Transverse colon (tissue), 4 donors: Measurements from ENCODE around the gene IST1. TPM values are rescaled to one million over a fixed set of nuclear protein-coding genes. Genes with fewer than 3 reads are reported as not detected.
A peak's percentile ranks its signal among the peaks of the same experiment; 100 is the strongest.

Experiments
- DNase-seq: peaks from one replicate; pipeline ENCODE4 v3.0.0-alpha.2; 2019
- H3K27ac ChIP-seq, 4 donors: fragments of 200-600 bp; sonication (generic); 2 replicates each; pipeline ENCODE4 v1.5.1; 2016 to 2018; ENCODE audit warnings: inconsistent platforms in 4 of 4
- H3K27me3 ChIP-seq: fragments of 200-600 bp; sonication (generic); 2 replicates; pipeline ENCODE4 v1.5.1; 2017; ENCODE audit warnings: inconsistent platforms
- H3K36me3 ChIP-seq, 4 donors: fragments of 200-600 bp; sonication (generic); 2 replicates each; pipeline ENCODE4 v1.5.1; 2017 to 2019; ENCODE audit warnings: inconsistent platforms in 4 of 4
- H3K4me1 ChIP-seq, 4 donors: fragments of 200-600 bp; sonication (generic); 2 replicates each; pipeline ENCODE4 v1.5.1; 2017 to 2020; ENCODE audit warnings: inconsistent platforms in 4 of 4
- H3K4me3 ChIP-seq, 4 donors: fragments of 200-600 bp; sonication (generic); 1 replicate in 1 of 4; 2 replicates in 3 of 4; pipeline versions ENCODE4 v1.5.1 to v1.6.1; 2017 to 2019; ENCODE audit warnings: inconsistent platforms in 4 of 4
- H3K9me3 ChIP-seq, 2 donors: fragments of 200-600 bp; sonication (generic); 2 replicates each; pipeline ENCODE4 v1.5.1; 2017 to 2019; ENCODE audit warnings: inconsistent platforms in 2 of 2
- CTCF ChIP-seq, 5 experiments: fragments of 200-600 bp in 3 of 5; fragments of 450-650 bp in 2 of 5; sonication (generic) in 3 of 5; IDR thresholded peaks; 1 replicate in 2 of 5; 2 replicates in 3 of 5; pipeline ENCODE4 v1.5.1; 2016 to 2017; ENCODE audit warnings: antibody characterized with exemption in 5 of 5, inconsistent platforms in 3 of 5, mild to moderate bottlenecking in 2 of 5, moderate library complexity in 1 of 5
- EP300 ChIP-seq: sonication (generic); formaldehyde crosslinking; IDR thresholded peaks from one replicate; pipeline ENCODE4 v1.6.1; 2017; ENCODE audit warnings: antibody characterized with exemption, low read depth
- POLR2A ChIP-seq: fragments of 450-650 bp; IDR thresholded peaks from one replicate; pipeline ENCODE4 v1.6.1; 2016; ENCODE audit warnings: antibody characterized with exemption, mild to moderate bottlenecking, moderate library complexity
- POLR2AphosphoS5 ChIP-seq, 3 donors: sonication (generic); formaldehyde crosslinking; IDR thresholded peaks; one replicate each; pipeline ENCODE4 v1.6.1; 2016; ENCODE audit warnings: antibody characterized with exemption in 3 of 3
- WGBS, 2 donors: methylation state at CpG; one replicate each; pipeline ENCODE4 v1.1.5; 2018; ENCODE audit warnings: low coverage in 1 of 2; 5-methylcytosine and 5-hydroxymethylcytosine counted together
- in situ Hi-C, 4 donors: fragments of 200-750 bp; cut with MboI; loops; one replicate each; pipeline versions ENCODE4 v1.15.0 to v1.15.1; 2017; ENCODE audit warnings: low sequenced_read_pairs in 3 of 4, low pct_ligation_motif_present in 1 of 4, low pct_unique_long_range_greater_than_20kb in 1 of 4
- intact Hi-C: fragments of 100-400 bp; cut with DNase I; formaldehyde crosslinking; loops from one replicate; pipeline ENCODE4 v1.15.1; 2023; ENCODE audit warnings: low total_unique reads
- total RNA-seq, 4 donors: library from RNA; depleted of rRNA; stranded (reverse); fragments of >200 nt; gene quantifications; one replicate each; pipeline ENCODE4 v1.1.0, GENCODE V29; 2016

IST1 gene
- total RNA-seq, 4 donors from 2014 or later = 200 to 303 (median 257) TPM

- no peak for TF ChIP-seq EP300
- TF ChIP-seq POLR2A = no peak
- TF ChIP-seq POLR2AphosphoS5 (IDR thresholded peaks at IDR 0.05) = peak in 1 of 3 donors; percentile 52
- TF ChIP-seq CTCF (IDR thresholded peaks at IDR 0.05) = no peak
- H3K36me3 ChIP-seq = peaks cover 0 to 68% (median 19%) of the 10 kb centered on the region in 4 donors
- H3K4me3 ChIP-seq = no peak overlapping the region
- WGBS, 2 donors = 72 to 74% methylated on average over 6 of the region's 6 CpGs
- H3K9me3 ChIP-seq = no peaks in the 10 kb centered on the region
- intact Hi-C loops (no loop called here), in situ Hi-C loops (no loop called here)
- DNase-seq = no peak
- peaks cover 0 to 44% (median 8%) of the 10 kb centered on the region in 4 donors for H3K4me1 ChIP-seq
- no peaks in the 10 kb centered on the region for H3K27me3 ChIP-seq
- peak overlapping the region in 2 of 4 donors; percentile 40 to 57 for H3K27ac ChIP-seq
Measured at GRCh38 chr16:71917900-71918299, 22.6 kb downstream of the IST1 start.

GRCh38 chr16:71919035-71919434 is 23.7 kb downstream of the IST1 start:
- no peaks in the 10 kb centered on the region for H3K9me3 ChIP-seq
- TF ChIP-seq CTCF (IDR thresholded peaks at IDR 0.05) (no peak), POLR2A (no peak), EP300 (no peak)
- in situ Hi-C loops (no loop called here), intact Hi-C loops (no loop called here)
- H3K4me1 ChIP-seq = peaks cover 0 to 37% (median 8%) of the 10 kb centered on the region in 4 donors
- DNase-seq = peak; percentile 22
- H3K27ac ChIP-seq = peak overlapping the region in 3 of 4 donors; percentile 16 to 57 (median 40)
- peaks cover 0 to 79% (median 25%) of the 10 kb centered on the region in 4 donors for H3K36me3 ChIP-seq
- H3K27me3 ChIP-seq = no peaks in the 10 kb centered on the region
- WGBS, 2 donors = 78 to 82% methylated on average over 1 to 3 of the region's 3 CpGs
- no peak overlapping the region for H3K4me3 ChIP-seq

GRCh38 chr16:71920658-71921057 is 25.3 kb downstream of the IST1 start:
- Histone ChIP-seq H3K4me3 (no peak overlapping the region), H3K27ac (no peak overlapping the region), H3K4me1 (peaks cover 0 to 26% (median 7%) of the 10 kb centered on the region in 4 donors), H3K9me3 (no peaks in the 10 kb centered on the region), H3K36me3 (peaks cover 0 to 94% (median 31%) of the 10 kb centered on the region in 4 donors), H3K27me3 (no peaks in the 10 kb centered on the region)
- in situ Hi-C loops (no loop called here), intact Hi-C loops (no loop called here)
- 81 to 89% methylated on average over 1 to 2 of the region's 2 CpGs for WGBS, 2 donors
- no peak for TF ChIP-seq CTCF (IDR thresholded peaks at IDR 0.05)
- TF ChIP-seq EP300 = no peak
- TF ChIP-seq POLR2AphosphoS5 (IDR thresholded peaks at IDR 0.05) = no peak
- no peak for TF ChIP-seq POLR2A
- no peak for DNase-seq

- TF ChIP-seq CTCF (IDR thresholded peaks at IDR 0.05) (no peak), EP300 (no peak), POLR2A (no peak), POLR2AphosphoS5 (IDR thresholded peaks at IDR 0.05) (no peak)
- H3K36me3 ChIP-seq = peaks cover 0 to 91% (median 33%) of the 10 kb centered on the region in 4 donors
- H3K27ac ChIP-seq = no peak overlapping the region
- no peak overlapping the region for H3K4me3 ChIP-seq
- DNase-seq = no peak
- intact Hi-C loops (no loop called here), in situ Hi-C loops (no loop called here)
- H3K9me3 ChIP-seq = no peaks in the 10 kb centered on the region
- H3K27me3 ChIP-seq = no peaks in the 10 kb centered on the region
- H3K4me1 ChIP-seq = peaks cover 13 to 32% (median 22%) of the 10 kb centered on the region in 4 donors
- WGBS, 2 donors = 85 to 88% methylated on average over 4 to 10 of the region's 10 CpGs
Measured at GRCh38 chr16:71923941-71924690, 28.8 kb downstream of the IST1 start.
